Lower leg skin (tissue), 3 donors: ENCODE data around the gene CEACAM5.

Source experiments
- CTCF ChIP-seq, 3 donors: fragments of 450-650 bp; IDR thresholded peaks; one replicate each; pipeline ENCODE4 v1.5.1; 2016; ENCODE audit warnings: antibody characterized with exemption in 3 of 3, mild to moderate bottlenecking in 3 of 3, moderate library complexity in 2 of 3
- POLR2A ChIP-seq, 2 donors: fragments of 450-650 bp; IDR thresholded peaks; one replicate each; pipeline ENCODE4 v1.6.1; 2016 to 2017; ENCODE audit warnings: antibody characterized with exemption in 2 of 2, mild to moderate bottlenecking in 1 of 2, moderate library complexity in 1 of 2

DNA sequence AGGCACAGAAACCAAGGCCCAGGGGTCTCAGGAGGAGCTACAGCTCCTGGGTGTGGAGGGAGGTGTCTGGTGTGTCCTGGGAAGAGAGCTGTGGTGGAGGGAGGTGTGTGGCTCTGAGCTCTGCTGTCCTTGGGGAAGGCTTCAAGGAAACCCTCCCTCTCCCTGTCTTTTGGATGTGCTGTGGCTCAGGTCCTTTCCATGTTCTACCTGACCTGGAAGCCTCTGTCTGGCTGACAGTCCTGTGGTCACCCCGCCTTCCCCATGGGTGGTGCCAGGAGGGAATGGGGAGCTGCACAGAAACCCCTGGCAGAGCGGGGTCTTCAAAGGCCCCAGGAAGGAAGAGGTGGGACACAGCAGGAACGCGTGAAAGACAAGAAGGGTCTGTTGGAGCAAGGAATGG is 19.7 kb upstream of the CEACAM5 start:
- no peak for TF ChIP-seq CTCF (IDR thresholded peaks at IDR 0.05)
- no peak for TF ChIP-seq POLR2A (IDR thresholded peaks at IDR 0.05)
